GM18909 (cell line): ENCODE results near the gene PDGFA.

Experiments used
- ATAC-seq: cut with Tn5 transposase; IDR thresholded peaks from one replicate; pipeline ENCODE4 v1.9.1; 2021; ENCODE audit warnings: mild to moderate bottlenecking; ENCODE audit not compliant: unreplicated experiment, poor library complexity

PDGFA gene

GRCh38 chr7:538764-539685 is 19.4 kb upstream of the PDGFA start:
- ATAC-seq: no peak

GRCh38 chr7:537911-538634 is 18.4 kb upstream of the PDGFA start:
- no peak for ATAC-seq

- ATAC-seq: no peak
Measured at GRCh38 chr7:536231-536630, 16.6 kb upstream of the PDGFA start.

- ATAC-seq: no peak
Measured at GRCh38 chr7:534959-535358, 15.3 kb upstream of the PDGFA start.

DNA sequence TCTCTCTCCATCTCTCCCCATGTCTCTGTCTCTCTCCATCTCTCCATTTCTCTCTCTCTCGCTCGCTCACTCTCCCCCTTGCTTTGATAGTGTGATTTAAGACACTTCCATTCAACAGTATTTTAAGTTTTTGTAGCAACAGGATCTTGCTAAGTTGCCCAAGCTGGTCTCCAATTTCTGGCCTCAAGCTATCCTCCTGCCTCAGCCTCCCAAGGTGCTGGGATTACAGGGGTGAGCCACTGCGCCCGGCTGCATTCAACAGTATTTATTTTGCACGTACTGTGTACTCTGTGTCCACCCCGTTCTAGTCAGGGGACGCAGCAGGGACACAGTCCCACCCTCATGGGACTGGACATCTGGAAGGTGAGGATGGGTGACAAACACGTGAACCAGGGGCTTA is 14.4 kb upstream of the PDGFA start:
- no peak for ATAC-seq

- ATAC-seq: no peak
Measured at GRCh38 chr7:533266-533665, 13.6 kb upstream of the PDGFA start.

DNA sequence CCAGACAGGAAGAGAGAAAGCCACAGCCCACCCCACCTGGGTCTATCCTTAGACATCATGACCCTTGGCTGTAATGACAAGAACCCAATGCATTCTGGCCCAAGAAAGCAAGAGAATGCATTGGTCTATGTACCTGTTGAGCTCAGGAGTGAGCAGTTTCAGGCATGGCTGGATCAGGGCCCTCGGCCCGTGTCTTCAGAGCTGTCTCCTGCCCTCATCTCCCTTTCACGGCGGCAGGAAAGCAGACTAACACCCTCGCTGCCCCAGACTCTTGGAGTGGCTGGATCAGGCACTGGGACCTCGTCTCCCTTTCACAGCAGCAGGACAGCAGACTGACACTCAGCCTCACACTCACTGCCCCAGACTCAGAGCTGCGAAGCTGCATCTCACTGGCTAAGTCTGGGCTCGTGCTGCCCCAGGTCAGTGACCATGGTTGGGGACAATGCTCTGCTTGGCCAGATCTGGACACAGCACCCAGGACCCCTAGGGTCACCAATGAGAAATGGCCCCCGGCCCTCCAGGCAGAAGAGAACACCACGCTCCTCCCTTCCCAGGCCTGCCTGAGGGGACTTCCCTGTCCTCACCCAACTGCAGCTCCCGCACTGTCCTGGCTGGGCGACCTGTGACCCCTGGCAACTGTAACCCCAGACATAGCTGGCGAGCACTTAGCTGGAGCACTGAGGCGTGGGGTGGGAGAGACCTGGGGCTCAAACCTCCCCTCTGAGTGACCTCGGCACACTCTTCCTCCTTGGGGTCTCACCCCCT is 12.9 kb upstream of the PDGFA start:
- no peak for ATAC-seq

DNA sequence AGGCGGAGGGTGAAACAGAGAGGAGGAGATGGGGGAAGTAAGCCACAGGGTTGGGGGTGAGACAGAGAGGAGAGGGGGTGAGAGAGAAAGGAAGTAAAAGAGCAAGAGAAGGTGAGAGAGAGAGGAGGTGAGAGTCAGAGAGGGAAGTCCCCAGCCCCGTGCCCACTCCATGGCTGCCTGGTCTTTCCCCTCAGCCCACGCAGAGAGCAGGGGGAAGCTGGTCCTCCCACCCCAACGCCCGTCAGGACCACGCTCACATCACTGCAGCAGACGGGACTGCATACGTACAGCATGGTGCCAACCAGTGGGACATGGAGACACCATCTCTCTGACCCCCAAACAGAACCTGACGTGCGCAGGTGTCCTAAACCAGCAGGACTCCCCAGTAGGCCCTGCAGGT is 12.1 kb upstream of the PDGFA start:
- no peak for ATAC-seq

DNA sequence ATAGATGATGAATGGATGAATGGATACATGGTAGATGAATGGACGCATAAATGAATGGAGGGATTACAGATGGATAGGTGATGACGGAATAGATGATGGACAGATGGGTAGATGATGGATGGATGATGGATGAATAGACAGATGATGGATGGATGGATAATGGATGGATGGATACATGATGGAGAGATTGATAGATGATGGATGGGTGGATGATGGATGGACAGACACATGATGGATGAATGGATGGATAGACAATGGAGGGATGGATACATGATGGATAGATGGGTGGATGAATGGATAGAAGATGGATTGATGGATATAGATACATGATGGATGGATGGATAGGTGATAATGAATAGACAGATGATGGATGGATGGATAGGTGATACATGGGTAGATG is 8.8 kb upstream of the PDGFA start:
- no peak for ATAC-seq

DNA sequence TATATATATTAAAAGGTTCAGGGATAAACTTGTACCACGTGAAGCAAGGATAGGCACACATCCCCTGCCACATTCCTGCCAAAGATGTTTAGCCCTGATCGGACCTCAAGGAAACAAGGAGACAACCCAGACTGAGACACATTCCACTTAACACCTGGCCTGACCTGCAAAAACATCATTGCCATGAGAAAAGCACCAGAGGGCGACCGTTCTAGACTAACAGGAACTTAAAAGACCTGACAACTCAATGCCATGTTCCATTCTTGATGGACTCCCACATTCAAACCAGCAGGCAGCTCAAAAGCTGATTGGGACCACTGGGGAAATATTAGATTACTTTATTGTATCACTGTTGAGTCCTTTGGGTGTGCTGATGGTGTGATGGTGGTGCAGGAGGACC is 8.1 kb upstream of the PDGFA start:
- ATAC-seq: no peak

DNA sequence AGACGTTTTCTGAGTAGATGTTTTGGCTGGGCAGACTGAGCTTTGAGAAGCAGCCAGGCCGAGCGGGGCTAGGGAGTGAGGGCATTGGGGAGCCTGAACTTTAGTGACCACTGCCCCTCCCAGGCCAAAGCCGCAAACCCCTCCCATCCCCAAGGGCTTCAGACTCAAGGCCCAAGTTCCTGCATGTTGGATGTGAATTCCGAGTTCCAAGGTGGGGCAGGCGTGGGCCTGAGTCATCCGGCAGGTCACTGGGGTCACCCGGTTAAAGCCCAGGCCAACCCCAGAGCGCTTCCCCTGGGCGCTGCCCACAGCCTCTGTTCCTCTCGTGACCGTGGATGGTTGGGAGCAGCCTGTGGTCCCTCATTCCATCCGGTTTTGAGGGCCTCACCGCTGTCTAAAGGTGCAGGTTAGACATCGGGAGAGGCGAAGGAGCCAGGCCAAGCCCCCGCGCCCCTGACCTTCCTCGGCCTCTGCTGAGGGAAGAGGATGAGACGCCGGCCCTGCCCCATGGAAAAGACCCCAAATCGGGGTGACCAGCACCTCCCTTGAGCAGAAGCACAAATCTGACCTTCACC is 6.9 kb upstream of the PDGFA start:
- no peak for ATAC-seq

DNA sequence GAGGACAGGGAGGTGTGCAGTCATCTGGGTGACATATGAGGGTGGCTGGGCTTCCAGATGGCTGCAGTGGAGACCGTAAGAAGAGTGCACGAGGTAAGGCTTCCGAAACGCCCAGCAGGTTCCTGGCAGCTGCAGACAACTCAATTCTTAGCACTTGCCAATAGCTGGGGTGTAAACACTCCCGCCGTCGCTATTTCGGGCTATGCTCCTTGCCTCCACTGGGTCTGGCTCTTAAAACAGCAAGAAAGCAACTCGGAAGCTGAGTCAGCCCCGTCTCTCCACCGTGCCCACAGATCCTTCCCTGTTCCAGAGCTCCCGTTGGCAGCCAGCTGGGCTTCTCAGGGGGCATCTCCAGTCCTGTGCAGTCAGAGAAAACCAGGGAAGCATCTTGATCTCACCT is 6.1 kb upstream of the PDGFA start:
- no peak for ATAC-seq

GRCh38 chr7:524800-525199 is 5.2 kb upstream of the PDGFA start:
- no peak for ATAC-seq

- ATAC-seq: no peak
Measured at GRCh38 chr7:523347-524336, 4.0 kb upstream of the PDGFA start.

DNA sequence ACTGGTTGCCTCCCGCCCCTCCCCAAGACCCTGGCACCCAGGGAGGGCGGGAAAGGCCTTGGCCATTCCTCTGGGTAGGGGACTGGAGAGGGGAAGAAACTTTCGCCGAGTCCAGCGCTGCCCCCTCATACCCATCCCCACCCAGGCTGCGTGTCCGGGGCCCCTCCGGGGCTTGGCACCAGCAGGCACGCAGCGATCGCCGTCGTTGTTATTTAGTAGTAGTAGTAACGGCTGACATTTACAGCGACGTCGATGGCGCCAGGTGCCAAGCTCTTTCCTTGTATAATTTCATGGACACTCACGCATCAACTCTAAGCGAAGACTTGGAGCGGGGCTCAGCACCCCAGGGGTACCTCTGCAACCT is 3.3 kb upstream of the PDGFA start:
- ATAC-seq: no peak

DNA sequence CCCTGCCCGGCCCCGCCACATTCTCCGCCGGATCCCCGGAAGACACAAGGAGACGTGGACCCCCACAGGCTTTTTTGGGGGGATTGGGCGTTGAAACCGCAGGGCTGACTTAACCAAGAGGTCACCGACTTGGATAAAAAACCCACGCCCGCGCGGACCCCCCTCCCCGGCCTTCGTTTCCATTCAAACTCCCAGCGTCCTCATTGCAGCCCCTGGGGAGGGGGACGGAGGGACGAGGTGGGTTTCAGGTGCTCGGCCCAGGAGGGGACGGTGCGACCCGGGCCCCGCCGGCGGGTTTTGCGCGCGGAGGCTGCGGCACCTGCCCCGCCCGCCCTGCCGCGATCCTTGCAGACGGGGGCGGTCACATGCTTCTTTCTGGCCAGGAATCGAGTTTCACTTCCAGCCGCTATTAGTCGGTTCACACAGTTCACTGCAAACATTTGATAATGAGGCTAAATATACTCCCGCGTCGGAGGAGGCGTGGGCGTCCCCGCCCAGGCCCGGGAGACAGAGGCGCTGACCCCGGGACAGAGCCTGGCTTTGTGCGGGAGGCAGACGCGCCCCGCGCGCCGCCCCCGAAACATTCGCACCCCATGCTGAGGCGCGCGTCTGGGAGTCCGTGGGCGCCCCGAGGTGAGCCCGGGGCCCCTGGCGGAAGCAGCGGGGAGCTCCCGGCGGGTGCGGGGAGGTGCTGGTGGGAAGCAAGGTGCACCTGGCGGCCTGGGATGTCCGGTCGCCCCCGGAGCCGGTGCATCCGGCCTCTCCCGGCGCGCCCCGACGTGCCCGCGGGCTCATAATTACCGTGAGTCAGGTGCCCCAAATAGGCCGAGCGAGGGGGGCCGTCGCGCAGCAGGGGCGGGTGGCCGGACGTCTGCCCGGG is 2.7 kb upstream of the PDGFA start:
- ATAC-seq: no peak

DNA sequence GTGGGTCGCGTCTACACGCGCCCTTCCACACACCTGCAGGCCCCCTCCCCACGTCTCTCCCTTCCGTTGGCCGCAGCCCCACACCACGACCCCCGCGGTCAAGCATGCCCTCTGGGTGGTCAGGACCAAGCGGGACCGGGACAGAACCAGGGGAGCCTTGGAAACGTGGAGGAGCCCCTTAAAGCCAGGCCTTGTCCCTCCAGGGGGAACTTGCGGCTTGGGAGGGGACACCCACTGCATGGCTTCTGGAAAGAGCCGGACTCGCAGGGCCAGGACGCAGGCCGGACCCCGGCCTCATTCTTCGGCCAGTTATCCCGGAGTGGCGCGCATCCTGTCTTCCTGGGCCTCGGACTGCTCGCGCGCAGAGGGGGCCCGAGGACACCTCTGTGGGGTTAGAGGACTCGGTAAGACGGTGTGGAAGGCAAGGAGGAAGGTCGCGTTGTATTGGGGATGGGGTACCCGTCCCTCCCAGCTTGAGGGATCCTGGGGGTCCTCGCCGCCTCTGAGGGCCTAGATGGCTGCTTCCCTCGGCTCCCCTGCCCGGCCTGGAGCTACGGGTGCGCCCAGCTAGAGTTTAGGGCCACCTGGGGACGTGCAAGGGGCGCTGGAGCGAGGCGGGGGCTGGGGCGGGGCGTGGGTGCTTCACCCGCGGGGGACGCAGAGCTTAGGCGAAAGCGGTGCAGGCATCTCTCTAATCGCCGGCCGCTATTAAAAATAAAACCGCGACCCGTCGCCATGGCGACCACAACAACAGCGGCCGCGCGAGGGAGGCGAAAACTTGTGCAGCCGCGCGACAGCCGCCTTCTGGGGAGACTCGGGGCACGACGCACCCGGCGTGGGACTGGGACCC is 1.8 kb upstream of the PDGFA start:
- no peak for ATAC-seq
